ENCODE measurements around the gene MLH1. TPM values are rescaled to one million over a fixed set of nuclear protein-coding genes. Genes with fewer than 3 reads are reported as not detected.
A peak's percentile ranks its signal among the peaks of the same experiment; 100 is the strongest.

The MLH1 gene
- total and polyA plus RNA-seq, 12 donors = 17.2 to 111 (median 33.3) TPM

DNA sequence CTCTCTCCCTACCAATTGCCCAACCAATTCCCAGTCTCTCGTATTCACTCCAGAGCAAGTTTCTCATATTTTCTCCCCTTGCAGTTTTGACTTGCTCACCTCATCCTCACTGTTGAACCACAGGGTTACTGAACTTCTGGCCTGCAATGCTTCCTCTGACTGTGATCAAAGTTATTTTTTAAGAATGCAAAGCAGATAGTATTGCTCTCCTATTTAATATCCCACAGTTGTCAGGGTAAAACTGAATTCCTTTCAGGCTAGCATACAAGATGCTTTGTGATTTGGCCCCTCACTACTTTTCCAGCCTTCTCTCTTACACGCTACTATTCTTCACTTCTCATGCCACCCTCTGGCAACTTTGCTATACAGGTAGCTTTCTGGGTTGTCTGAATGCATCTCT, 100.2 kb downstream of the MLH1 start:
- no peaks in the 10 kb centered on the region for H3K9me3 ChIP-seq (replicated peaks in 1 of 3)
- H3K4me1 ChIP-seq (replicated peaks in 1 of 2) = peaks cover 14 to 25% of the 10 kb centered on the region in 2 donors
- no peak overlapping the region for H3K27ac ChIP-seq
- intact Hi-C loops (cut with DNase I) = no loop called here
- no peak for DNase-seq
- WGBS, 4 donors = 89 to 98% (median 91%) methylated on average over 2 of the region's 2 CpGs
- H3K27me3 ChIP-seq = no peaks in the 10 kb centered on the region
- no peak for TF ChIP-seq POLR2A (IDR thresholded peaks at IDR 0.05)
- TF ChIP-seq, protein P1, sequence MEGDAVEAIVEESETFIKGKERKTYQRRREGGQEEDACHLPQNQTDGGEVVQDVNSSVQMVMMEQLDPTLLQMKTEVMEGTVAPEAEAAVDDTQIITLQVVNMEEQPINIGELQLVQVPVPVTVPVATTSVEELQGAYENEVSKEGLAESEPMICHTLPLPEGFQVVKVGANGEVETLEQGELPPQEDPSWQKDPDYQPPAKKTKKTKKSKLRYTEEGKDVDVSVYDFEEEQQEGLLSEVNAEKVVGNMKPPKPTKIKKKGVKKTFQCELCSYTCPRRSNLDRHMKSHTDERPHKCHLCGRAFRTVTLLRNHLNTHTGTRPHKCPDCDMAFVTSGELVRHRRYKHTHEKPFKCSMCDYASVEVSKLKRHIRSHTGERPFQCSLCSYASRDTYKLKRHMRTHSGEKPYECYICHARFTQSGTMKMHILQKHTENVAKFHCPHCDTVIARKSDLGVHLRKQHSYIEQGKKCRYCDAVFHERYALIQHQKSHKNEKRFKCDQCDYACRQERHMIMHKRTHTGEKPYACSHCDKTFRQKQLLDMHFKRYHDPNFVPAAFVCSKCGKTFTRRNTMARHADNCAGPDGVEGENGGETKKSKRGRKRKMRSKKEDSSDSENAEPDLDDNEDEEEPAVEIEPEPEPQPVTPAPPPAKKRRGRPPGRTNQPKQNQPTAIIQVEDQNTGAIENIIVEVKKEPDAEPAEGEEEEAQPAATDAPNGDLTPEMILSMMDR (IDR thresholded peaks at IDR 0.05) = no peak
- H3K4me3 ChIP-seq = no peak overlapping the region
- H3K36me3 ChIP-seq (replicated peaks in 1 of 2) = no peaks in the 10 kb centered on the region

GRCh38 chr3:37094636-37095035, 101.3 kb downstream of the MLH1 start:
- intact Hi-C loops (cut with DNase I) = no loop called here
- DNase-seq = no peak

GRCh38 chr3:37096288-37096687, 103.0 kb downstream of the MLH1 start:
- H3K36me3 ChIP-seq (replicated peaks in 1 of 2) = no peaks in the 10 kb centered on the region
- no peak for DNase-seq
- no peaks in the 10 kb centered on the region for H3K9me3 ChIP-seq (replicated peaks in 1 of 3)
- H3K4me3 ChIP-seq = no peak overlapping the region
- 9 to 18% (median 12%) methylated on average over 1 of the region's 1 CpG for WGBS, 4 donors
- peaks cover 14 to 25% of the 10 kb centered on the region in 2 donors for H3K4me1 ChIP-seq (replicated peaks in 1 of 2)
- no peak for TF ChIP-seq POLR2A (IDR thresholded peaks at IDR 0.05)
- TF ChIP-seq, protein P1 (IDR thresholded peaks at IDR 0.05) = no peak
- peak overlapping the region in 4 of 5 donors; percentile 24 to 55 (median 44) for H3K27ac ChIP-seq
- intact Hi-C loops (cut with DNase I) = no loop called here
- no peaks in the 10 kb centered on the region for H3K27me3 ChIP-seq

More at GRCh38 chr3:37094636-37095035, 101.3 kb downstream of the MLH1 start:
- 64 to 74% (median 72%) methylated on average over 3 of the region's 3 CpGs for WGBS, 4 donors
- Histone ChIP-seq H3K27me3 (no peaks in the 10 kb centered on the region), H3K4me3 (no peak overlapping the region), H3K27ac (no peak overlapping the region), H3K9me3 (replicated peaks in 1 of 3) (no peaks in the 10 kb centered on the region), H3K4me1 (replicated peaks in 1 of 2) (peaks cover 14 to 25% of the 10 kb centered on the region in 2 donors), H3K36me3 (replicated peaks in 1 of 2) (no peaks in the 10 kb centered on the region)
- TF ChIP-seq, protein P1 (IDR thresholded peaks at IDR 0.05) = no peak
- TF ChIP-seq POLR2A (IDR thresholded peaks at IDR 0.05) = no peak

DNA sequence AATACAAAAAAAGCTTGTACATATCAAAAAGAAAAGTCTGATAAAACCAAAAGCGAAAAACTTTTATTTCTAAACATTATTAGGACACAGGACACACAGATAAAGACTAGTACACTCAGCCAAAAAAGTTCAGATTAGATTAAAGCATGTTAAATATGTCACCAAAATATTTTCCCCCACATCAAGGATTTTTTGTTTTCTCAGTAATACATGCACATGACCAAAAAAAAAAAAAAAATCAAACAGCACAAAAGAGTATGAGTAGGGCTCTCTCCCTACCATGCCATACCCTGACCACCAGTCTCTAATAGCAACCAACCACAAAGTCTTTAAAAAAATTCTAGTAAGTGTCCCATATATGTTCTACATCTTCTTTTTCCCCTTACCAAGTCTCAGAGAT, 103.7 kb downstream of the MLH1 start:
- no peak for TF ChIP-seq POLR2A (IDR thresholded peaks at IDR 0.05)
- TF ChIP-seq, protein P1 (IDR thresholded peaks at IDR 0.05) = peak in 1 of 6 experiments; percentile 6
- H3K27ac ChIP-seq = peak overlapping the region in 4 of 5 donors; percentile 38 to 55 (median 44)
- no peaks in the 10 kb centered on the region for H3K27me3 ChIP-seq
- WGBS, 4 donors = 19 to 32% (median 23%) methylated on average over 1 of the region's 1 CpG
- no peak for DNase-seq
- intact Hi-C loops (cut with DNase I) = no loop called here
- no peak overlapping the region for H3K4me3 ChIP-seq
- H3K9me3 ChIP-seq (replicated peaks in 1 of 3) = no peaks in the 10 kb centered on the region
- H3K4me1 ChIP-seq (replicated peaks in 1 of 2) = peaks cover 14 to 25% of the 10 kb centered on the region in 2 donors
- H3K36me3 ChIP-seq (replicated peaks in 1 of 2) = no peaks in the 10 kb centered on the region
